Neural cell (in vitro differentiated cells): ENCODE data around the gene APOM.

ENCODE experiments used
- EZH2 ChIP-seq: fragments of 200-600, 300-800 bp; shearing (Covaris generic), sonication (generic); IDR thresholded peaks from 2 replicates; pipeline ENCODE4 v1.6.1; 2014; ENCODE audit warnings: antibody characterized with exemption, low read length, borderline replicate concordance, mild to moderate bottlenecking; ENCODE audit not compliant: insufficient read depth, poor library complexity, severe bottlenecking
- RAD21 ChIP-seq: fragments of 450-650 bp; conservative IDR thresholded peaks from 2 replicates; pipeline ENCODE4 v1.6.1; 2014; ENCODE audit warnings: antibody characterized with exemption, mild to moderate bottlenecking, moderate library complexity
- REST ChIP-seq: IDR thresholded peaks from 2 replicates; pipeline ENCODE4 v1.6.1; 2012; ENCODE audit warnings: borderline replicate concordance
- TF ChIP-seq, protein P1 (sequence below): fragments of 450-650 bp; IDR thresholded peaks from 2 replicates; pipeline ENCODE4 v1.5.1; 2014; ENCODE audit warnings: antibody characterized with exemption, mild to moderate bottlenecking, moderate library complexity; ENCODE audit not compliant: poor library complexity, severe bottlenecking

DNA sequence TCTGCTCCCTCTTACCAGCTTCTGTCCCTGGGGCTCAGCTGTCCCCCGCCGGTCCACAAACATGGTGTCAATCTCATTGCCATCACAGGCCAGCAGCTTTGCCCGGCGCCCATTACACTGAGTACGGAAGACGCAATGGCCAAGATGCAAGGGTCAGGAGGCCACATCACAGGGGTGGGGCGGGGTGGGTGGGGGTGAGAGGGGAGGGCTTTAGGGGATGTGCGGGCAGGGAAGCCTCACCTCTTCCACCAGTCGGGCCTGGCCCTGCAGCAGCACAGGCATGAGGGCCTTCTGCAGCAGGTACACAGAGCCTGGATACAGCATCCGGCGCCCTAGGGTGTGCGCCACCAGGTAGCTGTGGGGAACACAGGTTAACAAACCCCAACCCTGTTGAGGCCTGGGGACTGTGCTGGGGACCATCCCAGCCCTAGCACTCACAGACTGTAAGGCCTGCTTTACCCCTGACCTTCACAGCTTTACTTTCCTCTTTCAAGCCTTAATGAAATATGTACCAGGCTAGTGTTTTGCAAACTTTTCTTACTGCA lies 35.9 kb downstream of the APOM start:
- no peak for TF ChIP-seq REST
- TF ChIP-seq, protein P1, sequence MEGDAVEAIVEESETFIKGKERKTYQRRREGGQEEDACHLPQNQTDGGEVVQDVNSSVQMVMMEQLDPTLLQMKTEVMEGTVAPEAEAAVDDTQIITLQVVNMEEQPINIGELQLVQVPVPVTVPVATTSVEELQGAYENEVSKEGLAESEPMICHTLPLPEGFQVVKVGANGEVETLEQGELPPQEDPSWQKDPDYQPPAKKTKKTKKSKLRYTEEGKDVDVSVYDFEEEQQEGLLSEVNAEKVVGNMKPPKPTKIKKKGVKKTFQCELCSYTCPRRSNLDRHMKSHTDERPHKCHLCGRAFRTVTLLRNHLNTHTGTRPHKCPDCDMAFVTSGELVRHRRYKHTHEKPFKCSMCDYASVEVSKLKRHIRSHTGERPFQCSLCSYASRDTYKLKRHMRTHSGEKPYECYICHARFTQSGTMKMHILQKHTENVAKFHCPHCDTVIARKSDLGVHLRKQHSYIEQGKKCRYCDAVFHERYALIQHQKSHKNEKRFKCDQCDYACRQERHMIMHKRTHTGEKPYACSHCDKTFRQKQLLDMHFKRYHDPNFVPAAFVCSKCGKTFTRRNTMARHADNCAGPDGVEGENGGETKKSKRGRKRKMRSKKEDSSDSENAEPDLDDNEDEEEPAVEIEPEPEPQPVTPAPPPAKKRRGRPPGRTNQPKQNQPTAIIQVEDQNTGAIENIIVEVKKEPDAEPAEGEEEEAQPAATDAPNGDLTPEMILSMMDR = no peak
- TF ChIP-seq EZH2 = no peak
- no peak for TF ChIP-seq RAD21
